LoVo (cell line): ENCODE results near the gene PTPDC1.
"Not testable (repeated sequence)": the region's sequence is repeated elsewhere in the genome, so short reads cannot be mapped to it uniquely, and the experiment has no call there.

ENCODE experiments used
- DNase-seq: peaks from one replicate; pipeline ENCODE4 v3.0.0-alpha.2; 2016; ENCODE audit warnings: low spot score

Gene PTPDC1

DNA sequence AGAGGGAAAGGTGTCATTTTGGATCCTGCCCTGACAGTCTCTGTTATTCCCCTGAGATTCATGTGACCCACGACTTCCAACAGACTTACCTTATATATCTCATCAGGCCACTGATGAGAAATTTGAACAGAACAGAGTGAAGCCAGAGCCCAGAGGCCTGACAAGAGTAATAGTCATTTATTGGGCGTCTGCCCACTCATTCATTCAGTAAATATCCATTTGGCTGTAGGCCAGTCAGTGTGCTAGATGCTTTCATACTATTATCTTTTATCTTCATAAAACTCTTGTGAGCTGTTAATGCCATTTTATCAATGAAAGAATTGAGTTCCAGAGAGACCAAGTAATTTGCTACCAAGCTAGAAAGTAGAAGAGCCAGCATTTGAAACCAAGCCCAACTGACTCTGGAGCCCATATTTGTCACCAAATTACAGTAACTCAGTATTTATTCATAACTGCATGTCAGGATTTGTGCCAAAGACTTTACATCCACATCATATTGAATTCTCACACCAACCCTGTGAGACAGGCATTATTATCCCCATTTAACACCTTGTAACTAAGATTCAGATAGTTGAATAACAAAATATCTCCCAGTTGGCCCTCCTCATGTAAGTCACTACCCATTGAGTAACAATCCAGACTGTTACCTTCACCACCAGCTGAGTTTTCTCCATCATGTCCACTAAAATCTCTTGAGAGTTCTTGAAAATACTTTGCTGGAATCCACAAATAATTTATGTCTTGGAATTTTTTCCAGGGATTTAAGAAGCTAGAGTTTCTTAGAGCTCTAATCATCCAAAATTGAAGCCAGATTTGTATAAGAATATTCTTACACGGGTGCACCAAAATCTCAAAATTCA, 2.5 kb downstream of the PTPDC1 start:
- no peak for DNase-seq

DNA sequence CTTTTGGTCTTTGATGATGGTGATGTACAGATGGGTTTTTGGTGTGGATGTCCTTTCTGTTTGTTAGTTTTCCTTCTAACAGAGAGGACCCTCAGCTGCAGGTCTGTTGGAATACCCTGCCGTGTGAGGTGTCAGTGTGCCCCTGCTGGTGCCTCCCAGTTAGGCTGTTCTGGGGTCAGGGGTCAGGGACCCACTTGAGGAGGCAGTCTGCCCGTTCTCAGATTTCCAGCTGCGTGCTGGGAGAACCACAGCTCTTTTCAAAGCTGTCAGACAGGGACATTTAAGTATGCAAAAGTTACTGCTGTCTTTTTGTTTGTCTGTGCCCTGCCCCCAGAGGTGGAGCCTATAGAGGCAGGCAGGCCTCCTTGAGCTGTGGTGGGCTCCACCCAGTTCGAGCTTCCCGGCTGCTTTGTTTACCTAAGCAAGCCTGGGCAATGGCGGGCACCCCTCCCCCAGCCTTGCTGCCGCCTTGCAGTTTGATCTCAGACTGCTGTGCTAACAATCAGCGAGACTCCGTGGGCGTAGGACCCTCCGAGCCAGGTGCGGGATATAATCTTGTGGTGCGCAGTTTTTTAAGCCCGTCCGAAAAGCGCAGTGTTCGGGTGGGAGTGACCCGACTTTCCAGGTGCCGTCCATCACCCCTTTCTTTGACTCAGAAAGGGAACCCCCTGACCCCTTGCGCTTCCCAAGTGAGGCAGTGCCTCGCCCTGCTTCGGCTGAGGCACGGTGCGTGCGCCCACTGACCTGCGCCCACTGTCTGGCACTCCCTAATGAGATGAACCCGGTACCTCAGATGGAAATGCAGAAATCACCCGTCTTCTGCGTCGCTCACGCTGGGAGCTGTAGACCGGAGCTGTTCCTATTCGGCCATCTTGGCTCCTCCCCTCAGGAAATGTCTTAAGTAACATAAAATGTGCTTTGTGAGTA, 10.2 kb downstream of the PTPDC1 start:
- not testable (repeated sequence) for DNase-seq

DNA sequence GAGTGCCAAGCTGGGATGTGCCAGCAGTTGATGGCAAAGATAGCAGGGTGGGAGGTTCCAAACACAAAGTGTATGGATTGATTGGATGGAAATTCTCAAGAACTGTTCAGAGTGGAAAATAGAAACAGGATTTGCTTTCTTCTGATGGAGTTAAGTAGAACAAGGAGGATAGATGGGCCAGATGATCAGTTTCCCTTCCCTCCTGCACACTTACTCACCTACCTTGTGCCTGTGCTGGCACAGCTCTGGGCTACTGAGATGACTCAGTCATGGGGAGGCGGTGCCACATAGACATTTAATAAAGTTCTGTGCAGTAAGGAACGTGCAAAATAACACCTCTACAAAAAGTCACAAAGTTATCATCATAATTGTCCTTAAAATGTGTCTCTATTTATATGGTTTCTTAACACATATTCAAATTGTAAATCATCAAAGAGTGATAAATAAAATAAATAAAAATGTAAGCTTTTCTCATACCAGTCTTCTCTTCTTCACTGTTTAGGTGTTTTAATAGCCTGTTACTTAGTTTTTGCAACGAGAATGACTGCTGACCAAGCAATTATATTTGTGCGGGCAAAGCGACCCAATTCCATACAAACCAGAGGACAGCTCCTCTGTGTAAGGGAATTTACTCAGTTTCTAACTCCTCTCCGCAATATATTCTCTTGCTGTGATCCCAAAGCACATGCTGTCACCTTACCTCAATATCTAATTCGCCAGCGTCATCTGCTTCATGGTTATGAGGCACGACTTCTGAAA, 12.7 kb downstream of the PTPDC1 start:
- DNase-seq = no peak

DNA sequence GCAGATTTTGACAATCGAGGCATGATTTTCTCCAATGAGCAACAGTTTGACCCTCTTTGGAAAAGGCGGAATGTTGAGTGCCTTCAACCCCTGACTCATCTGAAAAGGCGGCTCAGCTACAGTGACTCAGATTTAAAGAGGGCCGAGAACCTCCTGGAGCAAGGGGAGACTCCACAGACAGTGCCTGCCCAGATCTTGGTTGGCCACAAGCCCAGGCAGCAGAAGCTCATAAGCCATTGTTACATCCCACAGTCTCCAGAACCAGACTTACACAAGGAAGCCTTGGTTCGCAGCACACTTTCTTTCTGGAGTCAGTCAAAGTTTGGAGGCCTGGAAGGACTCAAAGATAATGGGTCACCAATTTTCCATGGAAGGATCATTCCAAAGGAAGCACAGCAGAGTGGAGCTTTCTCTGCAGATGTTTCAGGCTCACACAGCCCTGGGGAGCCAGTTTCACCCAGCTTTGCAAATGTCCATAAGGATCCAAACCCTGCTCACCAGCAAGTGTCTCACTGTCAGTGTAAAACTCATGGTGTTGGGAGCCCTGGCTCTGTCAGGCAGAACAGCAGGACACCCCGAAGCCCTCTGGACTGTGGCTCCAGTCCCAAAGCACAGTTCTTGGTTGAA, 13.6 kb downstream of the PTPDC1 start:
- DNase-seq = no peak

DNA sequence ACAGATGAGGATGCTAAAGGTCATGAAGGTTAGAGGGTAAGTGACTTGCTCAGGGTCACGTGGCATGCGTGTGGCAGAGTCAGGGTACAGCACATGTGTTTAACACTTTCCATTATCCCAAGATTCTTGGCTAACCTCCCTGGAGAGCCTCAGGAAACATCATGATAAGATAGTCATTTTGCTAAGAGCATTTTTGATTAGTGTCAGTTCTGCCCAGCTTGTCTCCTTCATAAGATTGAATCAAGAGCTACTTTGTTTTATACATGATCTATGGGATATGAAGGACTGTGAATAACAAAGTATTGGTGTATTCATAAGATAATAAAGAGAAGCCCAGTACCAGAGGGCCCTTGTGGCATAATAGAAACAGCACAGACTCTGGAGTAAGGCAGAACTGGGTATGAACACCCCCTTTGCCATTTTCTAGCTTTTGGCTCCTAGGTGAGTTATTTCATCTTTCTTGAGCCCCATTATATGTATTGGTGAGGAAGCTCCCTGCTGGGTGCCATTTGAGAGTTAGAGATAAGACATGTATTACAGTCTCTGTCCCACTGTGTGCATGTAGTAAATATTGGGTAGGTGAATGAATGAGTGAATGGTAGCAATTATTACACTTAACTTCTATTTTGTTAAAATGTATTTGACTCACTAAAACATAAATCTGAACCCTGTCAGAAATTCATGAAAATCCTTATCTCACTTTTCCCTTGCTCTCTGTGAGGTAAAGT, 16.1 kb downstream of the PTPDC1 start:
- DNase-seq = no peak

DNA sequence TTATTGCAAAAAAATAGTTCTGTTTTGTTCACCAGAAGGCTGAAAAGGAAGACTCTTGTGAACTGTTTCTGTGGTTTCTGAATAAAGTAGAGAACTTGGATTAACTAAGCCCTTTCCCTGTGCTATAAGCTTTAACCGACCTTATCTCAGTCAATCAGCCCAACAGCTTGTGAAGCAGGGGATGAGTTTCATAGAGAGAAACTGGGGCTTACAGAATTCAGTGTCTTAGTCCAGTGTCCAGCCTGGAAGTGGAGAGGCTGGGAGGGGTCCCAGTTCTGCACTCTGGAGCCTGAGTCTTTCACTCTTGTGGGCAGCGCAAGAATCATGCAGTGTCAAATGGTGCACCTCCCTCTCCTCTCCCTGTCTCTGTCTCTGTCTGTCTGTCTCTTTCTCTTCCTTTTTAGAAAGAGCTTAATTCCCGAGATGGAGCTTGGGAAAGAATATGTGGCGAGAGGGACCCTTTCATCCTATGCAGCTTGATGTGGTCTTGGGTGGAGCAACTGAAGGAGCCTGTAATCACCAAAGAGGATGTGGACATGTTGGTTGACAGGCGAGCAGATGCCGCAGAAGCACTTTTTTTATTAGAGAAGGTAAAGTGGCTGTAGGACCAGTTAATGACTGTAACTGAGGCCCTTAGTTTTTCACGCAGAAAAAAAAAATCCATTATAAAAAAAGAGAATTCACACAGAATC, 17.0 kb downstream of the PTPDC1 start:
- DNase-seq = no peak

DNA sequence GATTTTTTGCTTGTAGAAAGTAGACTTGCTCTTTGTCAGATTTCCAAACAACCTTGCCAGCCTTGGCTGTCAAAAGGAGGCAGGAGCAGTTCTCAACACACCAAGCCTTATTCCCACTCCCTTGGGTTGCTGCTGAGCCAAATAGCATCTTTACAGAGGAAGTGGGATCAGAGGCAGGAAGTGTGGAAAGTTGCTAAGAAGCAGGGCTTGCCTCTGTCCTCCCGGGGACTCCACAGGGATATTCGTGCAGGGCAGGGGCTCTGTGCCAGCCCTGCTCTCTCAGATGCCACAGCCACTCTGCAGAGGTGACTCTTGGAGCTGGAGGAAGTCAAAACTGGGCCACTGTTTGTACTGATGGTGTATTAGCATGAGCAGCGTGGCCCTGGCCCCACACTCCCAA, 24.3 kb downstream of the PTPDC1 start:
- no peak for DNase-seq

DNA sequence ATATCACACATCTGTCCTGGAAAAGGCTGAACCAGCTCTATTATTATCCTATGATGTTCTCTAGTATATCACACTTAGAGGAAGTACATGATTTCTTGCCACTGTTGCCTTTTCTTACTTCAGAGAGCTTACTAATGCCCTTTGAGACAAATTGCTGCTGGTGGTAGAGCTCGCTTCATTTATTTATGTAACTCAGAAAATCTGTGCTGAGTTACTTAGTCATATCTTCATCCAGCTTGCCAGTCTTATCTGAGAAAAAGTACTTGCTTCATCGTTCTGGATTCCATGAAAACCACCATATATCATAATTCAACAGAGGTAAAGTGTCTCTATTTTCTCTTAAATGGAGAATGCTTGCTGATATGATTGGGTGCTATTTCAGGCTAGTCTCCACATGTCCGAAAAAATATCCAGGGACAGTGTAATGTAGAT, 26.6 kb downstream of the PTPDC1 start:
- DNase-seq = no peak

DNA sequence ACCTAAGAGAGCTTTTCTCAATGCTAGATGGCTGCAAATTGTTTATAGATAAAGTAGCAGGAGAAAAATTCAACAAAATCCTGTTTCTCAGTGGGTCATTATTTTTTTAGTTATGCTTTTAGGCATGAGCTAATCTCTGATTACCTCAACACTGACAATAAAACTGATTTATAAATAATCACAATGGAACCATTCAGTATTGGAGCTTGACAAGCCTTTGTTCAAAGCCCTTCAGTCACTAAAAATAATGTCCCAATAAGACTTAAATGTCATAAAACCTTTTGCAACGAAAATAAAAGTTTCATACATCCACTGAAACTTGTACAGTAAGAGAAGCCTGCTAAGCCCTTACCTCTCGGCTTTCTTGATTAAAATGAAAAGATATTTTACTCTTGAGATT, 27.2 kb downstream of the PTPDC1 start:
- DNase-seq = no peak

DNA sequence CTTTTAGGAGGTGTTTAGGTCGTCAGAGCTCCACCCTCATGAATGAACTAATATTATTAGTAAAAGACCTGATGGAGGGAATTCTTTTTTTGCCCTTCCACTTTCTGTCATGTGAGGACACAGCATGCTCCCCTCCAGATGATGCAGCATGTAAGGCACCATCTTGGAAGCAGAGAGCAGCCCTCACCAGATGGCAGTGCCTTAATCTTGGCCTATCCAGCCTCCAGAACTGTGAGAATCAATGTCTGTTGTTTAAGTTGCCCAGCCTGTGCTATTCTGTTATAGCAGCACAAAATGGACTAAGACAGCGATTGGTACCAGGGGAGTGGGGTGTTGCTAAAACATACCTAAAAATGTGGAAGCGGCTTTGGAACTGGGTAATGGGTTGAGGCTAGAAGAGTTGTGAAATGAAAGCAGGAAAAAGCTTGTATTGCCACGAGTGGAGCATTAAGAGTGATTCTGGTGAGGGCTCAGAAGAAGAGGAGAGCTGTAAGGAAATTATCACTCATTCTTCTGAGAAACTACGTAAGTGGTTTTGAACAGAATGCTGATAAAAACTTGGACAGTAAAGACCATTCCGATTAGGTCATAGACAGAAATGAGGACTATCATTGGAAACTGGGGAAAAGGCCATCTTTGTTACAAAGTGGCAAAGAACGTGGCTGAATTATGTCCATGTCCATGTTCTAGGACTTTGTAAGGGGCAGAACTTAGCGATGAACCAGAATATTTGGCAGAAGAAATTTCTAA, 28.6 kb downstream of the PTPDC1 start:
- no peak for DNase-seq

DNA sequence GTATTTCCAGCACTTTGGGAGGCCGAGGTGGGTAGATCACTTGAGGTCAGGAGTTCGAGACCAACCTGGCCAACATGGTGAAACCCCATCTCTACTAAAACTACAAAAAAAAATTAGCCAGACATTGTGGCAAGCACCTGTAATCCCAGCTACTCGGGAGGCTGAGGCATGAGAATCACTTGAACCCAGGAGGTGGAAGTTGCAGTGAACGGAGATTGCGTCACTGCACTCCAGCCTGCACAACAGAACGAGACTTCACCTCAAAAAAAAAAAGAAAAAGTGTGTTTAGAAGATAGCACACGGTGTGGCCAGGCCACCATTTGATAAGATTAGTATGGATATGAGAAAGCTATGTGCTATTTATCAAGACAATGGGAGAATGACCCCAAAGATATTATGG, 35.8 kb downstream of the PTPDC1 start:
- DNase-seq = not testable (repeated sequence)

DNA sequence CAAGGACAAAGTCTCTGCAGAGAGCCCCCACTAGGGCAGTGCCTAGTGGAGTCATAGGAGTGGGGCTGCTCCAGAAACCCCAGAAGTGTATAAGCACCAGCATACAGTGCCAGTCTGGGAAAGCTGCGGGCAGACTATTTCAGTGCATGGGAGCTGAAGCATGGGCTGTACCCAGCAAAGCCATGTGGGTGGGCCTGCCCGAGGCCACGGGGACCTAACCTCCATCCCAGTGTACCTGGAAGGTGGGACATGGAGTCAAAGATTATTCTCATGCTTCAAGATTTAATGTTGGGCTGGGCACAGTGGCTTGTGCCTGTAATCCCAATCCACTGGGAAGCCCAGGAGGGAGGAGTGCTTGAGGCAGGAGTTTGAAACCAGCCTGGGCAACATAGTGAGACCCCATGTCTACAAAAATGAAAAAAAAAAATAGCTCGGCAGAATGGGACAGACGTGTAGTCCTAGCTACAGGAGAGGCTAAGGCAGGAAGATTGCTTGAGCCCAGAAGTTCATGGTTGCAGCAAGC, 36.7 kb downstream of the PTPDC1 start:
- no peak for DNase-seq

DNA sequence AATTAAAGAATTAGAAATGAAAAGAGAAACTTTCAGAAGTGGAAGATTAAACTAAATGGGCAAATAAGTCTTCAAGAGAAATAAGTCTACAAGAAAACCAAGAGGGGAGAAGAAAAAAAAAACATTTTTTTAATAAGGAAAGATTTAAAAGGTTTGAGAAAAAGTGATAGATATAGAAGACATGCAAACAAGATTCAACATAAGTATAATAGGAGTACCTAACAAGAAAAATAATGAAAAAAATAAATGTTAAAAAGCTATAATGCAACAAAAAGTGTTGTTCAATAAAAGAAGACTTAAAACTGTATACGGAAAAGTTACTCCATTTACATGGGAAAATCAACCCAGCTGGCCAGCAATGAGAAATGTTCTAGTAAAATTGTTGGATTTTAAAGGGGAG, 42.6 kb downstream of the PTPDC1 start:
- DNase-seq = no peak

DNA sequence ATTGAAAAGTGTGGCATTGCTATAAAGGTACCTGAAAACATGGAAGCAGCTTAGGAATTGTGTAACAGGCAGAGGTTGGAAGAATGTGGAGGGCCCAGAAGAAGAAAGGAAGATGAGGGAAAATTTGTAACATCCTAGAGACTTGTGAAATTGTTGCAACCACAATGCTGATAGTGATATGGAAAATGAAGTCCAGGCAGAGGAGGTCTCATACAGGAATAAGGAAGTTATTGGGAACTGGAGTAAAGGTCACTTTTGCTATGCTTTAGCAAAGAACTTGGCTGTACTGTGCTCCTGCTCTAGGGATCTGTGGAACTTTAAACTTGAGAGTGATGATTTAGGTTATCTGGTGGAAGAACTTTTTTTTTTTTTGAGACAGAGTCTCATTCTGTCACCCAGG, 43.5 kb downstream of the PTPDC1 start:
- no peak for DNase-seq

DNA sequence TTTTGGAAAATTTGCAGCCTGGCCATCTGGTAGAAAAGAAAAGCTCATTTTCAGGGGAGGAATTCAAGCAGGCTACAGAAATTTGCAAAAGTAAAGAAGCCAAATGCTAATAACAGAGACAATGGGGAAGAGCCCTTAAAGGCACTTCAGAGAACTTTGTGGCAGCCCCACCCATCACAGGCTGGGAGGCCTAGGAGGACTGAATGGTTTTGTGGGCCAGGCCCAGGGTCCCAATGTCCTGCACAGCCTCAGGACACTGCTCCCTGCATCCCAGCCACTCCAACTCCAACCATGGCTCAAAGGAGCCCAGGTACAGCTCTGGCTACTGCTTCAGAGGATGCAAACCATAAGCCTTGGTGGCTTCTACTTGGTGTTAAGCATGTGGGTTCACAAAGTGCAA, 44.3 kb downstream of the PTPDC1 start:
- DNase-seq = no peak

DNA sequence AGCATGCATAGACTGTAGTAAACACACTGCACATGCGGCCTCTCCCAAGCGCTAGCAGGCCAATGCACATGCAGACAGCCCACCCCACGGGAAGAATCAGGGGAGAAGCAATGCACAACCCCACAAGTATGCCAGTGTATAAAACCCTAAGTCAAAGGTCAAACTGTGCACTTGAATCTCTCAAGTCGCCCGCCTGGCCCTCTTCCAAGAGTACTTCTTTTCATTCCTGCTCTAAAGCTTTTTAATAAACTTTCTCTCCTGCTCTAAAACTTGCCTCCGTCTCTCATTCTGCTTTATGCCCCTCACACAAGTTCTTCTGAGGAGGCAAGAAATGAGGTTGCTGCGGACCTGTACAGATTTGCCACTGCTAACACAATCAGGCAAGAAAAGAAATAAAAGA, 50.4 kb downstream of the PTPDC1 start:
- DNase-seq = no peak

DNA sequence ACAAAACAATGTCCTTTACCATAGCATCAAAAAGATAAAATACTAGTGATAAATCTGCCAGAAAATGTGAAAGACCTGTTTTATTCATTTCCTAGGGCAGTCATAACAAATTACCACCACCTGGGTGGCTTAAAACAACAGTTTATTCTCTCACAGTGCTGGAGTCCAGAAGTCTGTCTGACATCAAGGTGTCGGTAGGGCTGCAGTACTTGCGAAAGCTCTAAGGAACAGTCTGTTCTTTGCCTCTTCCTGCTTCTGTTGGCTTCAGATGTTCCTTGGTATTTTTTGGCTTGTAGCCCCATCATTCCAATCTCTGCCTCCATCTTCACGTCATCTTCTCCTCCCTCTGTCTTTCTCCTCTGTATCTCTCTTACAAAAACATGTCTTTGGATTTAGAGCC, 51.0 kb downstream of the PTPDC1 start:
- DNase-seq = no peak

DNA sequence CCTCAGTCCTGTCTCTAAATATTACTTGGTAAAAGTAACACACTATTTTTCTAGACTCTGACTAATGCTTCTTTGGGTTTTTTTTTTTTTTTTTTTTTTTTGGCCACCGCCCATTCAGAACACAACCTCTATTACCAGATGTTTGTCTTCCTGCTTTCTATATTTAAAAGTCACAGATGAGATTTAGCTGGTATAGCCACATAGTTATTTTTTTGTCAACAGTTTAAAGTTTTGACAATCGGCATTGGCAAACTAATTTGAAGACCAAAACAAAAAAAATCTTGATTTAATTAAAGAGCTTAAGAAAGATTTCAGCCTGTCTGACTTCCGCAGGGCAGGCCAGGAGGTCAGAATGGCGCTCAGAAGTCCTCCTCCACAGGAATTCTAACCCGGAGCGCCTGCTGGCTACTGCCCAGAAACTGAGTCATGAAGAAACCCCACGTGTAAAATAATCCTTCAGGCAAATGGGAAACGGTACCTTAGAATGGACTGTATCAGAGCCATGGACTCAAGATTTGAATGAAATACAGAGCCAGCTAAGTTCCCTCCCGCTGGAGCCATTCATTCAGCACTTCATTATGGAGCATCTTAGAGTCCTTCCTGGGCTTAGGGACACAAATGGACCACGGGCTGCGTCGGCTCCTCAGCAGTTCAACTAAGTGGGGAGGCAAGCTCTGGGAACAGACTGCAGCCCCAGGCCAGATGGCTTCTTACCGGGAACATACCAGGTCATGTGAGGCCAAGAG, 55.6 kb downstream of the PTPDC1 start:
- DNase-seq = peak; percentile 65

DNA sequence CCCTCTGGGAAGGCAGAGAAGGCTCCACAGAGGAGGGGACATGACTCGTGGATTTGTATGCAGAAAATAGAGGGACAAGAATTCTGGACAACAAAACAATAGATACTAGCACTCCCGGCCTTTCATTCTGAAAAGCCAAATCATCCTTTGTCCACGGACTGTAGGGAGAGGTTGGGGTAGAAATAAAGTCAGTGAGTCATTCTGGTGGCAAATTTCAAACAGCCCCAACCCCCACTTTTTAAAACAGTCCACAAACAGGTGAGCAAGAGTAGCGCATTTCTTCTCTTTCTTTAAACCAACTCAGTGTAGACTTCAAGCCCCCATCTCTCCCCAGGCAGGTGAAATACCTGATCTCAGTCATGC, 56.1 kb downstream of the PTPDC1 start:
- no peak for DNase-seq
